Calu3 (cell line): ENCODE results near the gene ABCG1. TPM values are rescaled to one million over a fixed set of nuclear protein-coding genes. Genes with fewer than 3 reads are reported as not detected.

ENCODE experiments used
- BruUV-seq: library from RNA; stranded (reverse); fragments of 400-500 nt; replicated peaks from 2 replicates; lab custom pipeline; 2021; lab: Mats Ljungman, UMichigan
- CTCF ChIA-PET: fragments of 300-600 bp; sonication (Branson Sonifier 250); formaldehyde crosslinking; loops from one replicate; lab custom pipeline; 2022; ENCODE audit warnings: antibody characterized with exemption; lab: Charles Lee
- DNase-seq: peaks from one replicate; pipeline ENCODE4 v3.0.0; 2022
- H3K27ac Mint-ChIP-seq: one replicate; pipeline ENCODE4 v1.8.0; 2022; ENCODE audit warnings: mixed read lengths; ENCODE audit not compliant: unreplicated experiment
- H3K27me3 Mint-ChIP-seq: one replicate; pipeline ENCODE4 v1.8.0; 2022; ENCODE audit warnings: mixed read lengths; ENCODE audit not compliant: unreplicated experiment
- H3K36me3 Mint-ChIP-seq: one replicate; pipeline ENCODE4 v1.8.0; 2022; ENCODE audit warnings: mild to moderate bottlenecking, moderate library complexity, mixed read lengths; ENCODE audit not compliant: insufficient read depth, unreplicated experiment
- H3K4me1 Mint-ChIP-seq: one replicate; pipeline ENCODE4 v1.8.0; 2022; ENCODE audit warnings: mild to moderate bottlenecking, low read depth, mixed read lengths; ENCODE audit not compliant: unreplicated experiment
- H3K4me3 Mint-ChIP-seq: one replicate; pipeline ENCODE4 v1.8.0; 2022; ENCODE audit warnings: mild to moderate bottlenecking, low read depth, moderate library complexity, mixed read lengths; ENCODE audit not compliant: unreplicated experiment
- H3K9me3 Mint-ChIP-seq: one replicate; pipeline ENCODE4 v1.8.0; 2022; ENCODE audit warnings: low read depth, mixed read lengths; ENCODE audit not compliant: unreplicated experiment
- CTCF ChIP-seq: fragments of 200-600 bp; IDR thresholded peaks from one replicate; pipeline ENCODE4 v1.8.0; 2022; ENCODE audit warnings: antibody characterized with exemption; ENCODE audit not compliant: unreplicated experiment
- intact Hi-C: fragments of 100-400 bp; cut with micrococcal nuclease; formaldehyde crosslinking; loops from one replicate; pipeline ENCODE4 v1.10.0; 2022; ENCODE audit not compliant: unreplicated experiment
- total RNA-seq: library from RNA; stranded (reverse); gene quantifications from 2 replicates; pipeline ENCODE4 v1.2.3, GENCODE V29; 2022

Gene ABCG1
- total RNA-seq, 1 experiment from 2014 or later: 0.19 TPM

GRCh38 chr21:42238185-42238934 is 19.4 kb downstream of the ABCG1 start:
- DNase-seq: no peak
- no peak for TF ChIP-seq CTCF
- peaks cover 6% of the 10 kb centered on the region for H3K4me1 Mint-ChIP-seq
- no peak overlapping the region for H3K4me3 Mint-ChIP-seq
- H3K27me3 Mint-ChIP-seq: peaks cover 37% of the 10 kb centered on the region
- CTCF ChIA-PET: interaction anchor here (0.6 kb wide), 1 partner anchor 109 kb away, joined by 3 read pairs; no protein-coding TSS in a partner anchor
- no peak overlapping the region for H3K27ac Mint-ChIP-seq
- intact Hi-C loops: no loop called here
- BruUV-seq: no TSS peak
- H3K36me3 Mint-ChIP-seq: no peaks in the 10 kb centered on the region
- H3K9me3 Mint-ChIP-seq: no peaks in the 10 kb centered on the region

GRCh38 chr21:42239556-42239955 is 20.6 kb downstream of the ABCG1 start:
- TF ChIP-seq CTCF: no peak
- Mint-ChIP-seq H3K27me3 (peaks cover 37% of the 10 kb centered on the region), H3K27ac (no peak overlapping the region), H3K36me3 (no peaks in the 10 kb centered on the region), H3K9me3 (no peaks in the 10 kb centered on the region), H3K4me3 (no peak overlapping the region), H3K4me1 (no peaks in the 10 kb centered on the region)
- CTCF ChIA-PET: interaction anchor here (0.6 kb wide), 1 partner anchor 70 kb away, joined by 4 read pairs; no protein-coding TSS in a partner anchor
- DNase-seq: no peak
- intact Hi-C loops: no loop called here
- BruUV-seq: no TSS peak

GRCh38 chr21:42239973-42240372 is 21.0 kb downstream of the ABCG1 start:
- DNase-seq: no peak
- CTCF ChIA-PET: no interaction called here
- no peaks in the 10 kb centered on the region for H3K9me3 Mint-ChIP-seq
- TF ChIP-seq CTCF: no peak
- BruUV-seq: no TSS peak
- no peaks in the 10 kb centered on the region for H3K4me1 Mint-ChIP-seq
- no peak overlapping the region for H3K27ac Mint-ChIP-seq
- intact Hi-C loops: no loop called here
- H3K36me3 Mint-ChIP-seq: no peaks in the 10 kb centered on the region
- H3K27me3 Mint-ChIP-seq: peaks cover 40% of the 10 kb centered on the region
- no peak overlapping the region for H3K4me3 Mint-ChIP-seq

GRCh38 chr21:42242611-42243010 is 23.7 kb downstream of the ABCG1 start:
- intact Hi-C loops: no loop called here
- CTCF ChIA-PET: no interaction called here
- H3K27me3 Mint-ChIP-seq: peaks cover 52% of the 10 kb centered on the region
- no peak for DNase-seq
- no peaks in the 10 kb centered on the region for H3K36me3 Mint-ChIP-seq
- no peak for TF ChIP-seq CTCF
- H3K4me3 Mint-ChIP-seq: no peak overlapping the region
- no peaks in the 10 kb centered on the region for H3K9me3 Mint-ChIP-seq
- H3K4me1 Mint-ChIP-seq: no peaks in the 10 kb centered on the region
- no peak overlapping the region for H3K27ac Mint-ChIP-seq
- no TSS peak for BruUV-seq
